Trophoblast cell (in vitro differentiated cells and primary cell): ENCODE data around the gene TMEM132D.

Experiments
- DNase-seq, 2 donors: peaks; one replicate each; pipeline ENCODE4 v3.0.0-alpha.2; 2016
- H2AFZ ChIP-seq: 2 replicates; pipeline ENCODE4 v1.6.1; 2013; ENCODE audit warnings: low read length, moderate library complexity, mild to moderate bottlenecking; ENCODE audit not compliant: insufficient read depth, poor library complexity
- H2AK5ac ChIP-seq: 2 replicates; pipeline ENCODE4 v1.6.1; 2013; ENCODE audit warnings: mild to moderate bottlenecking, low read length
- H2BK120ac ChIP-seq: 2 replicates; pipeline ENCODE4 v1.6.1; 2013; ENCODE audit warnings: low read length, mild to moderate bottlenecking, moderate library complexity; ENCODE audit not compliant: insufficient read depth, poor library complexity
- H2BK12ac ChIP-seq: 2 replicates; pipeline ENCODE4 v1.6.1; 2013; ENCODE audit warnings: mild to moderate bottlenecking, low read length, moderate library complexity
- H2BK5ac ChIP-seq: 2 replicates; pipeline ENCODE4 v1.6.1; 2013; ENCODE audit warnings: low read length, low read depth, moderate library complexity, mild to moderate bottlenecking; ENCODE audit not compliant: poor library complexity
- H3K14ac ChIP-seq: 2 replicates; pipeline ENCODE4 v1.6.1; 2013; ENCODE audit warnings: mild to moderate bottlenecking, low read length
- H3K18ac ChIP-seq: 2 replicates; pipeline ENCODE4 v1.6.1; 2013; ENCODE audit warnings: mild to moderate bottlenecking, low read length
- H3K23ac ChIP-seq: 2 replicates; pipeline ENCODE4 v1.6.1; 2013; ENCODE audit warnings: low read length
- H3K27ac ChIP-seq: 2 replicates; pipeline ENCODE4 v1.5.1; 2013; ENCODE audit warnings: low read depth, mild to moderate bottlenecking, inconsistent platforms, low read length, moderate library complexity
- H3K27me3 ChIP-seq: 2 replicates; pipeline ENCODE4 v1.6.1; 2013; ENCODE audit warnings: inconsistent platforms, mild to moderate bottlenecking, low read length, moderate library complexity; ENCODE audit not compliant: insufficient read depth
- H3K36me3 ChIP-seq, 2 experiments: 1 replicate in 1 of 2; 2 replicates in 1 of 2; pipeline ENCODE4 v1.6.1; 2013; ENCODE audit warnings: low read length in 2 of 2, mild to moderate bottlenecking in 2 of 2, moderate library complexity in 1 of 2; ENCODE audit not compliant: insufficient read depth in 2 of 2, control insufficient read depth in 1 of 2
- H3K4ac ChIP-seq: 2 replicates; pipeline ENCODE4 v1.6.1; 2013; ENCODE audit warnings: low read depth, mild to moderate bottlenecking, low read length, moderate library complexity
- H3K4me1 ChIP-seq, 2 experiments: 1 replicate in 1 of 2; 2 replicates in 1 of 2; pipeline ENCODE4 v1.6.1; 2013; ENCODE audit warnings: low read length in 2 of 2, mild to moderate bottlenecking in 2 of 2, moderate library complexity in 1 of 2; ENCODE audit not compliant: insufficient read depth in 2 of 2, control insufficient read depth in 1 of 2
- H3K4me2 ChIP-seq: 2 replicates; pipeline ENCODE4 v1.6.1; 2013; ENCODE audit warnings: inconsistent platforms, mild to moderate bottlenecking, low read length, moderate library complexity
- H3K4me3 ChIP-seq: 2 replicates; pipeline ENCODE4 v1.5.1; 2013; ENCODE audit warnings: mild to moderate bottlenecking, low read depth, low read length, inconsistent platforms
- H3K79me1 ChIP-seq: one replicate; pipeline ENCODE4 v1.6.1; 2013; ENCODE audit warnings: low read length
- H3K79me2 ChIP-seq: 2 replicates; pipeline ENCODE4 v1.6.1; 2013; ENCODE audit warnings: low read length, mild to moderate bottlenecking; ENCODE audit not compliant: control insufficient read depth, insufficient read depth, poor library complexity
- H3K9ac ChIP-seq: 2 replicates; pipeline ENCODE4 v1.6.1; 2013; ENCODE audit warnings: mild to moderate bottlenecking, low read length
- H3K9me3 ChIP-seq: 2 replicates; pipeline ENCODE4 v1.6.1; 2013; ENCODE audit warnings: low read depth, mild to moderate bottlenecking, control low read depth, inconsistent platforms, low read length; ENCODE audit not compliant: insufficient read depth
- H4K12ac ChIP-seq: 2 replicates; pipeline ENCODE4 v1.6.1; 2013; ENCODE audit warnings: low read depth, mild to moderate bottlenecking, low read length, moderate library complexity
- H4K8ac ChIP-seq: 2 replicates; pipeline ENCODE4 v1.6.1; 2013; ENCODE audit warnings: low read depth, mild to moderate bottlenecking, low read length, moderate library complexity
- H4K91ac ChIP-seq: one replicate; pipeline ENCODE4 v1.6.1; 2013; ENCODE audit warnings: low read depth, mild to moderate bottlenecking, low read length, moderate library complexity
- WGBS: extraction: QIAGEN DNeasy Blood & Tissue Kit; methylation state at CpG from one replicate; pipeline ENCODE4 v1.1.7; 2013; ENCODE audit warnings: missing lambda C conversion rate; ENCODE audit not compliant: insufficient read length, insufficient coverage; ENCODE audit errors: extremely low coverage; 5-methylcytosine and 5-hydroxymethylcytosine counted together

The TMEM132D gene

DNA sequence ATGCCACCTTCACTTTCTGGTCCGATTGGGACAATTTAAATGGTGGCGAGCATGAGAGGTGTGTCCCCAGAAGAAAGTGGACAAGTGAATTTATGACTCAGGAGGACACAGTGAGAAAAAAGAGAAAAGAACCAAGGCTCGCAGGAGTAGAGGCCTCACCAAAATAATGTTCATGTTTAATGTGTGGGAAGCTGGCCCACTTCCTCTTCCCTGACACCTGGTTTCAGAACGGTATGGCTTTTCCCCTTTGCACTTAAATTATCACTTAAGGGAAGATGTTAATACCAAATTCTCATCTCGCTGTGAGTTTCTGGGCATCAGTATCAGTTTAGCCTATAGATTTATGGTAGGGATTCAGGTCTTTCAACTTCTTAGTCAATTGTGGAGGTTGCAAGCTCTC, 824.1 kb downstream of the TMEM132D start:
- no peaks in the 10 kb centered on the region for H3K27me3 ChIP-seq
- H2AFZ ChIP-seq, result no peak overlapping the region
- H3K4me1 ChIP-seq, result no peaks in the 10 kb centered on the region
- no peak overlapping the region for H4K12ac ChIP-seq
- no peak overlapping the region for H4K91ac ChIP-seq
- H3K79me2 ChIP-seq, result no peaks in the 10 kb centered on the region
- no peak for DNase-seq
- no peak overlapping the region for H4K8ac ChIP-seq
- WGBS, result no CpG with 5 or more reads among the region's 5 CpGs
- no peaks in the 10 kb centered on the region for H3K36me3 ChIP-seq
- no peak overlapping the region for H2BK5ac ChIP-seq
- no peaks in the 10 kb centered on the region for H3K9me3 ChIP-seq
- no peak overlapping the region for H3K4me2 ChIP-seq
- no peak overlapping the region for H3K14ac ChIP-seq
- no peak overlapping the region for H2BK120ac ChIP-seq
- H2AK5ac ChIP-seq, result no peak overlapping the region
- no peak overlapping the region for H2BK12ac ChIP-seq
- H3K27ac ChIP-seq, result no peak overlapping the region
- no peaks in the 10 kb centered on the region for H3K79me1 ChIP-seq
- H3K23ac ChIP-seq, result no peak overlapping the region
- no peak overlapping the region for H3K4me3 ChIP-seq
- no peak overlapping the region for H3K4ac ChIP-seq
- H3K18ac ChIP-seq, result no peak overlapping the region
- no peak overlapping the region for H3K9ac ChIP-seq

GRCh38 chr12:129076441-129077320, 827.1 kb downstream of the TMEM132D start:
- no peak overlapping the region for H3K4me2 ChIP-seq
- no peak overlapping the region for H4K91ac ChIP-seq
- no peak overlapping the region for H3K23ac ChIP-seq
- H2BK120ac ChIP-seq, result no peak overlapping the region
- H3K4ac ChIP-seq, result no peak overlapping the region
- H2BK12ac ChIP-seq, result no peak overlapping the region
- H4K12ac ChIP-seq, result no peak overlapping the region
- no peaks in the 10 kb centered on the region for H3K4me1 ChIP-seq
- no peaks in the 10 kb centered on the region for H3K27me3 ChIP-seq
- H3K18ac ChIP-seq, result no peak overlapping the region
- peaks cover 2% of the 10 kb centered on the region for H3K9me3 ChIP-seq
- WGBS, result no CpG with 5 or more reads among the region's 13 CpGs
- H4K8ac ChIP-seq, result no peak overlapping the region
- H2AK5ac ChIP-seq, result no peak overlapping the region
- H3K9ac ChIP-seq, result no peak overlapping the region
- no peak overlapping the region for H3K14ac ChIP-seq
- H2AFZ ChIP-seq, result no peak overlapping the region
- H3K79me2 ChIP-seq, result no peaks in the 10 kb centered on the region
- no peak overlapping the region for H2BK5ac ChIP-seq
- no peak overlapping the region for H3K4me3 ChIP-seq
- H3K79me1 ChIP-seq, result no peaks in the 10 kb centered on the region
- H3K27ac ChIP-seq, result no peak overlapping the region
- DNase-seq, result no peak
- H3K36me3 ChIP-seq, result no peaks in the 10 kb centered on the region

GRCh38 chr12:129075460-129076208, 828.2 kb downstream of the TMEM132D start:
- H2BK12ac ChIP-seq, result no peak overlapping the region
- H3K4me2 ChIP-seq, result no peak overlapping the region
- H3K4me1 ChIP-seq, result no peaks in the 10 kb centered on the region
- H2AFZ ChIP-seq, result no peak overlapping the region
- no peak overlapping the region for H4K91ac ChIP-seq
- peaks cover 2% of the 10 kb centered on the region for H3K9me3 ChIP-seq
- H3K27ac ChIP-seq, result no peak overlapping the region
- H2AK5ac ChIP-seq, result no peak overlapping the region
- no peak overlapping the region for H2BK5ac ChIP-seq
- H3K79me1 ChIP-seq, result no peaks in the 10 kb centered on the region
- no peak overlapping the region for H3K4me3 ChIP-seq
- no peaks in the 10 kb centered on the region for H3K27me3 ChIP-seq
- no peak overlapping the region for H3K9ac ChIP-seq
- H3K4ac ChIP-seq, result no peak overlapping the region
- H4K8ac ChIP-seq, result no peak overlapping the region
- H3K79me2 ChIP-seq, result no peaks in the 10 kb centered on the region
- no peak overlapping the region for H2BK120ac ChIP-seq
- no peak overlapping the region for H3K23ac ChIP-seq
- no peak overlapping the region for H4K12ac ChIP-seq
- no peak for DNase-seq
- H3K14ac ChIP-seq, result no peak overlapping the region
- H3K18ac ChIP-seq, result no peak overlapping the region
- H3K36me3 ChIP-seq, result no peaks in the 10 kb centered on the region
- no CpG with 5 or more reads among the region's 4 CpGs for WGBS

DNA sequence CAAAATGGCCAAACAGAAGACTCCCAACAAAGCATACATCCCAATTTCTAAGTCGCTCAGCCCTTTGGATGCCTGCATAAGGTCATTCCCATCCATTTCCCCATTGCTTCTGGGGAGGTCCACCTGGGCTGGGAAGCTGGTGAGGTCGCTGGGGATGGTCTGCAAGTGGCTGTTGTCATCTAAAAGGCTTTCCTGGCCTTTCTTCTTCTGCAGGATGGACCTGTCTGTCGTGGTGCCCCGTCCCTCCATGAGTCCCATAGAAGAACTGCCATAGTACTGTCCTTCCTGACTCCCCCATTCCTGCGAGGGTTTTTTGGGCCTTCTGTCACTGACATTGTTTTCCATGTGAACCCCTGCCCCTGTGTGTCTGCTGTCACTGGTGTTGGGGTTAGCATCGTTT, 829.4 kb downstream of the TMEM132D start:
- H3K27ac ChIP-seq, result no peak overlapping the region
- no peaks in the 10 kb centered on the region for H3K27me3 ChIP-seq
- H3K79me1 ChIP-seq, result no peaks in the 10 kb centered on the region
- H3K9ac ChIP-seq, result no peak overlapping the region
- no peak overlapping the region for H2BK120ac ChIP-seq
- no peaks in the 10 kb centered on the region for H3K36me3 ChIP-seq
- H3K23ac ChIP-seq, result no peak overlapping the region
- H2AK5ac ChIP-seq, result no peak overlapping the region
- peaks cover 2% of the 10 kb centered on the region for H3K9me3 ChIP-seq
- no peak overlapping the region for H4K91ac ChIP-seq
- no peak overlapping the region for H2BK12ac ChIP-seq
- no CpG with 5 or more reads among the region's 6 CpGs for WGBS
- no peak overlapping the region for H2BK5ac ChIP-seq
- H3K18ac ChIP-seq, result no peak overlapping the region
- H4K8ac ChIP-seq, result no peak overlapping the region
- H2AFZ ChIP-seq, result no peak overlapping the region
- H3K14ac ChIP-seq, result no peak overlapping the region
- no peaks in the 10 kb centered on the region for H3K79me2 ChIP-seq
- no peak overlapping the region for H3K4me2 ChIP-seq
- H4K12ac ChIP-seq, result no peak overlapping the region
- DNase-seq, result no peak
- no peaks in the 10 kb centered on the region for H3K4me1 ChIP-seq
- no peak overlapping the region for H3K4ac ChIP-seq
- no peak overlapping the region for H3K4me3 ChIP-seq
